CD14-positive monocyte (primary cell): ENCODE data around the gene VCPKMT. TPM values are rescaled to one million over a fixed set of nuclear protein-coding genes. Genes with fewer than 3 reads are reported as not detected.

Source experiments
- DNase-seq, 3 donors: peaks; one replicate each; pipeline ENCODE4 v3.0.0-alpha.2; 2011 to 2022
- H2AFZ ChIP-seq: 2 replicates; pipeline ENCODE4 v1.6.0; 2012; ENCODE audit warnings: mild to moderate bottlenecking, low read depth, low read length, inconsistent platforms; ENCODE audit not compliant: insufficient read depth, poor library complexity, severe bottlenecking
- H3K27ac ChIP-seq, 2 donors: 1 replicate in 1 of 2; 2 replicates in 1 of 2; pipeline ENCODE4 v1.5.1; 2012 to 2013; ENCODE audit warnings: low read length in 2 of 2, control low read depth in 1 of 2, inconsistent platforms in 1 of 2, low read depth in 1 of 2, mild to moderate bottlenecking in 1 of 2
- H3K27me3 ChIP-seq, 2 donors: one replicate each; pipeline versions ENCODE4 v1.6.0 to v1.6.1; 2011 to 2013; ENCODE audit warnings: low read length in 2 of 2; ENCODE audit not compliant: control insufficient read depth in 2 of 2, insufficient read depth in 2 of 2
- H3K36me3 ChIP-seq, 2 donors: replicated peaks in 1 of 2; 1 replicate in 1 of 2; 2 replicates in 1 of 2; pipeline versions ENCODE4 v1.5.1 to v1.6.1; 2012 to 2013; ENCODE audit warnings: low read length in 2 of 2, control low read depth in 1 of 2, inconsistent platforms in 1 of 2, mild to moderate bottlenecking in 1 of 2; ENCODE audit not compliant: insufficient read depth in 2 of 2, control insufficient read depth in 1 of 2
- H3K4me1 ChIP-seq, 2 donors: 1 replicate in 1 of 2; 2 replicates in 1 of 2; pipeline versions ENCODE4 v1.5.1 to v1.6.1; 2012 to 2013; ENCODE audit warnings: low read length in 2 of 2, control low read depth in 1 of 2, inconsistent platforms in 1 of 2, mild to moderate bottlenecking in 1 of 2, moderate library complexity in 1 of 2; ENCODE audit not compliant: insufficient read depth in 2 of 2, control insufficient read depth in 1 of 2
- H3K4me2 ChIP-seq: replicated peaks from 2 replicates; pipeline ENCODE3; 2012; ENCODE audit warnings: low read length, moderate library complexity, mild to moderate bottlenecking; ENCODE audit not compliant: poor library complexity, severe bottlenecking; ENCODE audit errors: extremely low read depth
- H3K4me3 ChIP-seq, 3 experiments: fragments of 200-600 bp in 1 of 3; sonication (generic) in 1 of 3; replicated peaks in 1 of 3; 1 replicate in 2 of 3; 2 replicates in 1 of 3; pipeline ENCODE4 v1.5.1; 2011 to 2013; ENCODE audit warnings: low read length in 3 of 3, mild to moderate bottlenecking in 3 of 3, control low read depth in 2 of 3, low read depth in 2 of 3, inconsistent platforms in 1 of 3, moderate library complexity in 1 of 3
- H3K79me2 ChIP-seq: 2 replicates; pipeline ENCODE4 v1.6.0; 2012; ENCODE audit warnings: mild to moderate bottlenecking, control low read depth, inconsistent platforms, low read length, moderate library complexity; ENCODE audit not compliant: insufficient read depth
- H3K9ac ChIP-seq: 2 replicates; pipeline ENCODE4 v1.6.0; 2017; ENCODE audit warnings: low read length, mild to moderate bottlenecking; ENCODE audit not compliant: insufficient read depth, poor library complexity, severe bottlenecking
- H3K9me3 ChIP-seq, 2 donors: replicated peaks in 1 of 2; 1 replicate in 1 of 2; 2 replicates in 1 of 2; pipeline versions ENCODE4 v1.5.1 to v1.6.1; 2012 to 2013; ENCODE audit warnings: low read length in 2 of 2, control low read depth in 1 of 2; ENCODE audit not compliant: control insufficient read depth in 1 of 2, insufficient read depth in 1 of 2
- H4K20me1 ChIP-seq: 2 replicates; pipeline ENCODE4 v1.6.0; 2012; ENCODE audit warnings: mild to moderate bottlenecking, low read length, control low read depth, moderate library complexity; ENCODE audit not compliant: insufficient read depth
- H3K27ac Mint-ChIP-seq, 7 donors: one replicate each; pipeline ENCODE4 v1.8.0; 2020; ENCODE audit warnings: mild to moderate bottlenecking in 7 of 7, mixed read lengths in 7 of 7, moderate library complexity in 6 of 7, inconsistent platforms in 2 of 7
- H3K27me3 Mint-ChIP-seq, 3 donors: one replicate each; pipeline ENCODE4 v1.8.0; 2021 to 2022; ENCODE audit warnings: low read depth in 3 of 3, mild to moderate bottlenecking in 3 of 3, mixed read lengths in 3 of 3, moderate library complexity in 3 of 3, inconsistent platforms in 1 of 3
- H3K36me3 Mint-ChIP-seq, 2 donors: one replicate each; pipeline ENCODE4 v1.8.0; 2020; ENCODE audit warnings: mixed read lengths in 2 of 2, inconsistent platforms in 1 of 2, mild to moderate bottlenecking in 1 of 2
- H3K4me1 Mint-ChIP-seq: one replicate; pipeline ENCODE4 v1.8.0; 2020; ENCODE audit warnings: mild to moderate bottlenecking, mixed read lengths
- H3K4me3 Mint-ChIP-seq, 2 donors: one replicate each; pipeline ENCODE4 v1.8.0; 2020; ENCODE audit warnings: mild to moderate bottlenecking in 2 of 2, mixed read lengths in 2 of 2, moderate library complexity in 1 of 2
- H3K9me3 Mint-ChIP-seq, 7 donors: one replicate each; pipeline ENCODE4 v1.8.0; 2020 to 2022; ENCODE audit warnings: mixed read lengths in 7 of 7, mild to moderate bottlenecking in 6 of 7, moderate library complexity in 6 of 7, inconsistent platforms in 2 of 7
- CTCF ChIP-seq: fragments of 200-600 bp; IDR thresholded peaks from one replicate; pipeline ENCODE4 v1.8.0; 2022; ENCODE audit warnings: antibody characterized with exemption, mild to moderate bottlenecking
- WGBS: methylation state at CpG from one replicate; pipeline ENCODE4 v1.1.5; 2013; ENCODE audit warnings: missing lambda C conversion rate; ENCODE audit not compliant: insufficient coverage; 5-methylcytosine and 5-hydroxymethylcytosine counted together
- intact Hi-C, 2 donors: fragments of 100-400 bp; cut with micrococcal nuclease; formaldehyde crosslinking; loops; one replicate each; pipeline versions ENCODE4 v1.15.0 to v1.15.1; 2023
- polyA plus RNA-seq, 3 donors: library from polyadenylated mRNA; depleted of rRNA in 1 of 3; unstranded in 2 of 3; stranded (reverse) in 1 of 3; fragments of 300-500 nt in 2 of 3; fragments of >200 nt in 1 of 3; fragmentation: Illumina TruSeq in 2 of 3; gene quantifications; 1 replicate in 2 of 3; 2 replicates in 1 of 3; pipeline ENCODE4 v1.2.3, GENCODE V29; 2012 to 2021

VCPKMT gene
- polyA plus RNA-seq, 3 donors: 3.4 to 14.2 (median 3.5) TPM

- Histone ChIP-seq H3K9ac (no peak overlapping the region), H2AFZ (no peak overlapping the region), H3K36me3 (peaks cover 0 to 11% of the 10 kb centered on the region in 2 donors), H3K4me2 (no peak overlapping the region), H3K9me3 (no peaks in the 10 kb centered on the region), H3K27ac (no peak overlapping the region), H4K20me1 (no peaks in the 10 kb centered on the region), H3K4me3 (no peak overlapping the region), H3K4me1 (peaks cover 13 to 21% of the 10 kb centered on the region in 2 donors), H3K27me3 (no peaks in the 10 kb centered on the region), H3K79me2 (no peaks in the 10 kb centered on the region)
- TF ChIP-seq CTCF: no peak
- Mint-ChIP-seq H3K9me3 (no peaks in the 10 kb centered on the region), H3K27ac (no peak overlapping the region), H3K4me3 (no peak overlapping the region), H3K36me3 (peaks cover 13 to 20% of the 10 kb centered on the region in 2 donors), H3K4me1 (peaks cover 23% of the 10 kb centered on the region), H3K27me3 (peaks cover 0 to 1% (median 0%) of the 10 kb centered on the region in 3 donors)
- 100% methylated on average over 3 of the region's 5 CpGs for WGBS
- intact Hi-C loops: no loop called here
- no peak for DNase-seq
Measured at GRCh38 chr14:50089208-50089607, 27.2 kb downstream of the VCPKMT start.

GRCh38 chr14:50088731-50089130, 27.6 kb downstream of the VCPKMT start:
- H3K4me2 ChIP-seq: no peak overlapping the region
- no peaks in the 10 kb centered on the region for H3K27me3 ChIP-seq
- WGBS: no CpG with 5 or more reads among the region's 2 CpGs
- Mint-ChIP-seq H3K27me3 (peaks cover 0 to 1% (median 0%) of the 10 kb centered on the region in 3 donors), H3K27ac (no peak overlapping the region), H3K36me3 (peaks cover 13 to 20% of the 10 kb centered on the region in 2 donors), H3K9me3 (no peaks in the 10 kb centered on the region), H3K4me1 (peaks cover 23% of the 10 kb centered on the region), H3K4me3 (no peak overlapping the region)
- H3K9ac ChIP-seq: no peak overlapping the region
- intact Hi-C loops: no loop called here
- H3K4me1 ChIP-seq: peaks cover 13 to 22% of the 10 kb centered on the region in 2 donors
- no peak overlapping the region for H3K4me3 ChIP-seq
- no peaks in the 10 kb centered on the region for H3K79me2 ChIP-seq
- H3K27ac ChIP-seq: no peak overlapping the region
- DNase-seq: no peak
- H4K20me1 ChIP-seq: no peaks in the 10 kb centered on the region
- no peak overlapping the region for H2AFZ ChIP-seq
- peaks cover 0 to 11% of the 10 kb centered on the region in 2 donors for H3K36me3 ChIP-seq
- no peaks in the 10 kb centered on the region for H3K9me3 ChIP-seq
- no peak for TF ChIP-seq CTCF
